ENCODE data around the gene EMP1.
"Not testable (repeated sequence)": the region's sequence is repeated elsewhere in the genome, so short reads cannot be mapped to it uniquely, and the experiment has no call there.

The EMP1 gene

DNA sequence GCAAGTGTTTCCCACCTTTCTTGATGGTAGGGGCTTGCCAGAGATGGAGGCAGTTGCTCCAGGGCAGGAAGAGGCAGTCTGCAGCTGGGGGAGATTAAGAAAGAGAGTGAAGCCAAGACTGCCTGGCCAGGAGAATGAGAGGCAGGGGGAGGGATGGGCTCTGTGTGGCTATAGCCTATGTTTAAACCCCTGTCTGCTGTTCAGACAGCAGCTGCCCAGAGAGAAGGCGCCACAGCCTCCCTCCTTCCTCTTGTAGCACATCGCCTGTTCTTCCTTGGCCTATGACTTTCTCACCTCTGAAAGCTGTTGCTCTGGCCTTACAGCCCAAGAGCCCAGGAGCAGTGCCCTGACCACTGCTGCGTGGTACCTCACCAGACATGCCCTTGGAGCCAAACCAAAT is 61.7 kb downstream of the EMP1 start:
- DNase-seq (ENCODE audit: low read depth), result no peak

DNA sequence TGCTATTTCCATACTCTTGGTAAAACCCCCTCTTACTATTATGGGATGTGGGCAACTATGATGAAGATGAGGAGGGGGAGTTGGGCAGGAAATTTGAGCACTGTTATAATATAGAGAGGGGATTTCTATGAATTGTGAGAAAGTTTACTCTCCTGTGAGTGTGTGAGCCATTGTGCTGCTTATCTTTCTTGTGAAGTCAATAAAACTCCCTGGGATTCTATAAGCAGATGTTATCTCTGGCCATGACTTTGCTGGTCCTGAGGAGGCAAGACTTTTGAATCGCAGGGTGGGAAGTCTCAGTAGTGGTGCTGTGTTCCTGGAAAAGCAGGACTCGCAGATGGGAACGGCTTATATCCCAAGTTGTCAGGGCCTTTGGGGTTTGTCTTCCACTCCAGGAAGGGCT is 62.2 kb downstream of the EMP1 start:
- DNase-seq (ENCODE audit: low read depth), result no peak

DNA sequence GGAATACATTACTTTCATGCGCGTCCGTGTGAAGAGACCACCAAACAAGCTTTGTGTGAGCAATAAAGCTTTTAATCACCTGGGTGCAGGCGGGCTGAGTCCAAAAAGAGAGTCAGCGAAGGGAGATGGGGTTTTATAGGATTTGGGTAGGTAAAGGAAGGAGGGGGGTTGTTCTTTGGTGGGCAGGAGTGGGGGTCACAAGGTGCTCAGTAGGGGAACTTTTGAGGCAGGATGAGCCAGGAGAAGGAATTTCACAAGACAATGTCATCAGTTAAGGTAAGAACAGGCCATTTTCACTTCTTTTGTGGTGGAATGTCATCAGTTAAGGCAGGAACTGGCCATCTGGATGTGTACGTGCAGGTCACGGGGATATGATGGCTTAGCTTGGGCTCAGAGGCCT is 63.1 kb downstream of the EMP1 start:
- not testable (repeated sequence) for DNase-seq (ENCODE audit: low read depth)

DNA sequence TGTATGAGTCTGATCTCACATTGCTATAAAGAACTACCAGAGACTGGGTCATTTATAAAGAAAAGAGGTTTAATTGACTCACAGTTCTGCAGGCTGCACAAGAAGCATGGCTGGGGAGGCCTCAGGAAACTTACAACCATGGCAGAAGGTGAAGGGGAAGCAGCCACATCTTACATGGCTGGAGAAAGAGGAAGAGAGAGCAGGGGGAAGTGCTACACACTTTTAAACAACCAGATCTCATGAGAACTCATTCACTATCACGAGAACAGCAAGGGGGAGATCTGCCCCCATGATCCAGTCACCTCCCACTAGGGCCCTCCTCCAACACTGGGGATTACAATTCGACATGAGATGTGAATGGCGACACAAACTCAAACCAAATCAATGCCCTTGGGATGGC is 71.3 kb downstream of the EMP1 start:
- not testable (repeated sequence) for DNase-seq (ENCODE audit: low read depth)

DNA sequence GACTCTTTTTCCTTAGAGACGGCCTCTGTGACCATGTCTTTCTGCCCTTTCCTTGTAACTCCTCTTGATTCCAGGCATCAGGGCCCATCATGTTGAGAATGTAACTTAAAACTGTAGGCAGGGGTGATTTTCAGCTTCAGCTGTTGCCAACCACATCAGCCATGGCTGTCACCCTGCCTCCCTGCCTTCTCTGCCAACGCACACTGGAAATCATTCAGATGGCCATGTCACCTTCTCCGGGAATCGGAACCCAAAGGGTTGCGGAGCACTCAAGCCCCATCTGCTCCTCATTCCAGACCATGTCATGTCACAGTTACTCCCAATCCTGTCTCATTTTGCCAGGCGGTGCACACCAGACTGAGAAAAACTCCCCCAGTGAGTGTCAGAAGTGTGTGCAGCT is 72.1 kb downstream of the EMP1 start:
- DNase-seq (ENCODE audit: low read depth), result no peak

Data from stromal cell of bone marrow (primary cell).